Heart left ventricle (tissue), 13 donors: Measurements from ENCODE around the gene LDLRAD1.

ENCODE experiments used
- POLR2A ChIP-seq, 2 donors: fragments of 450-650 bp; IDR thresholded peaks; one replicate each; pipeline ENCODE4 v1.6.1; 2017; ENCODE audit warnings: antibody characterized with exemption in 2 of 2, mild to moderate bottlenecking in 2 of 2, moderate library complexity in 2 of 2
- TF ChIP-seq, protein P1 (sequence below), 12 donors: fragments of 200-600 bp; sonication (generic) in 4 of 12; IDR thresholded peaks; one replicate each; pipeline versions ENCODE4 v1.5.0 to v1.8.0; 2018 to 2022; ENCODE audit warnings: antibody characterized with exemption in 12 of 12, mild to moderate bottlenecking in 5 of 12
- donor health status: ischemic (EF 13 %, LVEDD 7.1; RV severe dilation, severe dysfunction).
- donor health status: DM: no; HTN: yes; CAD: no.
- donor health status: DM: no; HTN: no; CAD: no.
- donor health status: ischemic (EF 25% LVEDD 6.9; RV normal size, moderate dysfunction).
- donor health status: ischemic (EF 25% LVEDD 5.7; RV mildly dilated, moderate dysfunction).
- donor health status: ischemic (EF 35%, LVEDD 5.7; RV mildly dilated, moderate dysfunction).
- donor health status: nonischemic (EF 11% LVEDD 7.7; RV severe dilation, severe dysfunction).
- donor health status: DM: yes; HTN: yes; CAD: no.
- donor health status: PGD.
- donor health status: ischemic (EF 29% LVEDD 5.4; RV normal size, mild dysfunction).
- donor health status: nonischemic (EF 23%, LVEDD 6.1; RV moderate dilation, normal function).

DNA sequence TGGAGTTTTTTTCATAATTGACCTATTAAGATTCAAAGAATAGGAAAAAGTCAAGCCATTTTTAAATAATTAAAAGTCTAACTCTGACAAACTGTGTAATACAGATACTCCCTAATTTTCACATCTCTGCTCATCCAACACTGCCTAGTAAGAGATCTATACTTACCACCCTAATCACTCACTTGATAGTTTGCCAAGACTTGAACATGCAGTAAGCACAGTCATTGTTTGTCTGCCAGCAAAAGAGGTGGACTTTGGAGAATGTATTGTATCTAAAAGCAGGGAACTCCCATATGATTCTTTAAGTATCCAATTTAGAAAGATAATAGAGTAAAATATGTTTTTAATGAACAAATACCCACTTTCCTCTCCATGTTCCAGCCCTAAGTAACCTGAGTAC, 19.5 kb upstream of the LDLRAD1 start:
- TF ChIP-seq, protein P1, sequence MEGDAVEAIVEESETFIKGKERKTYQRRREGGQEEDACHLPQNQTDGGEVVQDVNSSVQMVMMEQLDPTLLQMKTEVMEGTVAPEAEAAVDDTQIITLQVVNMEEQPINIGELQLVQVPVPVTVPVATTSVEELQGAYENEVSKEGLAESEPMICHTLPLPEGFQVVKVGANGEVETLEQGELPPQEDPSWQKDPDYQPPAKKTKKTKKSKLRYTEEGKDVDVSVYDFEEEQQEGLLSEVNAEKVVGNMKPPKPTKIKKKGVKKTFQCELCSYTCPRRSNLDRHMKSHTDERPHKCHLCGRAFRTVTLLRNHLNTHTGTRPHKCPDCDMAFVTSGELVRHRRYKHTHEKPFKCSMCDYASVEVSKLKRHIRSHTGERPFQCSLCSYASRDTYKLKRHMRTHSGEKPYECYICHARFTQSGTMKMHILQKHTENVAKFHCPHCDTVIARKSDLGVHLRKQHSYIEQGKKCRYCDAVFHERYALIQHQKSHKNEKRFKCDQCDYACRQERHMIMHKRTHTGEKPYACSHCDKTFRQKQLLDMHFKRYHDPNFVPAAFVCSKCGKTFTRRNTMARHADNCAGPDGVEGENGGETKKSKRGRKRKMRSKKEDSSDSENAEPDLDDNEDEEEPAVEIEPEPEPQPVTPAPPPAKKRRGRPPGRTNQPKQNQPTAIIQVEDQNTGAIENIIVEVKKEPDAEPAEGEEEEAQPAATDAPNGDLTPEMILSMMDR (IDR thresholded peaks at IDR 0.05): no peak
- TF ChIP-seq POLR2A (IDR thresholded peaks at IDR 0.05): no peak
